Nephron progenitor cell (in vitro differentiated cells): ENCODE data around the gene USP36.

Experiments
- DNase-seq: peaks from one replicate; pipeline ENCODE4 v3.0.0; 2021
- H3K27ac Mint-ChIP-seq: 2 replicates; pipeline ENCODE4 v1.8.0; 2021; ENCODE audit warnings: mild to moderate bottlenecking, moderate library complexity, mixed read lengths
- H3K27me3 Mint-ChIP-seq: 2 replicates; pipeline ENCODE4 v1.8.0; 2021; ENCODE audit warnings: mild to moderate bottlenecking, low read depth, mixed read lengths; ENCODE audit not compliant: poor library complexity
- H3K36me3 Mint-ChIP-seq: 2 replicates; pipeline ENCODE4 v1.8.0; 2021; ENCODE audit warnings: low read depth, mixed read lengths
- H3K4me1 Mint-ChIP-seq: 2 replicates; pipeline ENCODE4 v1.8.0; 2021; ENCODE audit warnings: mixed read lengths
- H3K4me3 Mint-ChIP-seq: 2 replicates; pipeline ENCODE4 v1.8.0; 2021; ENCODE audit warnings: mild to moderate bottlenecking, moderate library complexity, mixed read lengths
- H3K9me3 Mint-ChIP-seq: 2 replicates; pipeline ENCODE4 v1.8.0; 2021; ENCODE audit warnings: mild to moderate bottlenecking, moderate library complexity, mixed read lengths
- CTCF ChIP-seq: fragments of 200-600 bp; sonication (generic); IDR thresholded peaks from 2 replicates; pipeline ENCODE4 v1.5.0; 2021; ENCODE audit warnings: antibody characterized with exemption

Gene USP36

GRCh38 chr17:78819402-78819801 is 21.2 kb downstream of the USP36 start:
- no peaks in the 10 kb centered on the region for H3K27me3 Mint-ChIP-seq
- H3K27ac Mint-ChIP-seq = no peak overlapping the region
- peaks cover 71% of the 10 kb centered on the region for H3K36me3 Mint-ChIP-seq
- no peak for DNase-seq
- H3K4me1 Mint-ChIP-seq = peaks cover 17% of the 10 kb centered on the region
- TF ChIP-seq CTCF = no peak
- H3K9me3 Mint-ChIP-seq = no peaks in the 10 kb centered on the region
- no peak overlapping the region for H3K4me3 Mint-ChIP-seq

GRCh38 chr17:78818932-78819331 is 21.7 kb downstream of the USP36 start:
- Mint-ChIP-seq H3K27ac (peak overlapping the region; percentile 17), H3K9me3 (no peaks in the 10 kb centered on the region)

GRCh38 chr17:78818152-78818846 is 22.3 kb downstream of the USP36 start:
- Mint-ChIP-seq H3K27me3 (no peaks in the 10 kb centered on the region), H3K4me3 (no peak overlapping the region), H3K4me1 (peaks cover 10% of the 10 kb centered on the region), H3K27ac (peak overlapping the region; percentile 17), H3K36me3 (peaks cover 70% of the 10 kb centered on the region), H3K9me3 (no peaks in the 10 kb centered on the region)
- DNase-seq = no peak
- no peak for TF ChIP-seq CTCF

More at GRCh38 chr17:78818932-78819331, 21.7 kb downstream of the USP36 start:
- no peak for DNase-seq
- peaks cover 72% of the 10 kb centered on the region for H3K36me3 Mint-ChIP-seq
- no peak overlapping the region for H3K4me3 Mint-ChIP-seq
- no peaks in the 10 kb centered on the region for H3K27me3 Mint-ChIP-seq
- no peak for TF ChIP-seq CTCF
- peaks cover 13% of the 10 kb centered on the region for H3K4me1 Mint-ChIP-seq

GRCh38 chr17:78817123-78817522 is 23.5 kb downstream of the USP36 start:
- no peaks in the 10 kb centered on the region for H3K4me1 Mint-ChIP-seq
- no peaks in the 10 kb centered on the region for H3K9me3 Mint-ChIP-seq
- no peak for DNase-seq
- H3K27ac Mint-ChIP-seq = peak overlapping the region; percentile 32
- H3K27me3 Mint-ChIP-seq = no peaks in the 10 kb centered on the region
- H3K36me3 Mint-ChIP-seq = peaks cover 69% of the 10 kb centered on the region
- no peak for TF ChIP-seq CTCF
- no peak overlapping the region for H3K4me3 Mint-ChIP-seq

GRCh38 chr17:78815696-78816095 is 24.9 kb downstream of the USP36 start:
- DNase-seq = no peak
- no peak for TF ChIP-seq CTCF
- H3K36me3 Mint-ChIP-seq = peaks cover 70% of the 10 kb centered on the region
- no peak overlapping the region for H3K4me3 Mint-ChIP-seq
- no peaks in the 10 kb centered on the region for H3K4me1 Mint-ChIP-seq
- no peaks in the 10 kb centered on the region for H3K27me3 Mint-ChIP-seq
- H3K27ac Mint-ChIP-seq = no peak overlapping the region
- H3K9me3 Mint-ChIP-seq = no peaks in the 10 kb centered on the region

- Mint-ChIP-seq H3K4me3 (no peak overlapping the region), H3K36me3 (peaks cover 67% of the 10 kb centered on the region), H3K27me3 (no peaks in the 10 kb centered on the region), H3K9me3 (no peaks in the 10 kb centered on the region), H3K27ac (peak overlapping the region; percentile 29), H3K4me1 (no peaks in the 10 kb centered on the region)
- no peak for TF ChIP-seq CTCF
- DNase-seq = no peak
Observed at GRCh38 chr17:78812855-78813254, 27.8 kb downstream of the USP36 start.
